ENCODE results near the gene PDE11A.

PDE11A gene

DNA sequence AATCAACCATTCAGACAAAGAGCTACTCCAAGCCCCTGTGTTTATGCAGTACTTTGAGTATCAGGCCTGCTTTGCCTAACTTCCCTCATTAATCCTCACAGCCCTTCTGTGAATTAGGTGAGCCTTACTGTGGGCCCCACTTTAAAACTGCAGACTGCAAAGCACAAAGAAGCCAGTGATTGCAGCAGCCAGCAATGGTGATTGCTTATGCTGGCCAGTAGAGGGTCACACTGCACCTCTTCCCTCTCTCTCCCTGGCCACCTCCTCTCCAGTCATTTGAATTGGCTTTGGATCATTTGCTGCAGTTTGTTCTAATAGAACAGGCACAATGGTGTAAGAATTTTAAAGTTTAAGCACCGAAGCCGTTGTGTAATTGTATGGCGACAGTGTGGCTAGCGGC lies 450.1 kb downstream of the PDE11A start:
- Histone ChIP-seq H3K36me3 (replicated peaks) (no peaks in the 10 kb centered on the region), H3K4me3 (no peak overlapping the region), H3K4me1 (peaks cover 30% of the 10 kb centered on the region), H3K9me3 (no peaks in the 10 kb centered on the region), H3K27me3 (ENCODE audit: low read depth) (no peaks in the 10 kb centered on the region)
- in situ Hi-C loops (cut with MboI; ENCODE audit: low sequenced_read_pairs): no loop called here
- peak; percentile 70 to 80 for DNase-seq (ENCODE audit: low spot score in 2 of 2)

DNA sequence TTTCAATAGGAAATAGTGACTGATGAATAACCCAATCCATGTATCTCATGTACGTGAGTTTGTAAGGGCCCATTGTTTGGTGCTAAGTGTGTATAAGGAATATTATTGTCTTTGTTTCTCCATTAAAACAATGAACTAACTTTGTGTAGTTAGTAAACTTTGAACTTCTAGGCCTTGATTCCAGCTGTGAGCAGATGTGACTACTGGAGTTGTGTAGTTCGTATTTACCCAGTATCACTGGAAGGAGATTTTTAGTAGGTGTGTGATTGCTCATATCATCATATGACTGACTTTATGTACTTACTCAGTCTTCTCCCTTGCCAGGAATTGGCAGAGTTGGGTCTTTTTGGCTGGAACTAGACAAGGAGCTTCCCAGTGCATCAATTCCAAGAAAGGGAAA lies 452.6 kb downstream of the PDE11A start:
- no peaks in the 10 kb centered on the region for H3K27me3 ChIP-seq (ENCODE audit: low read depth)
- H3K4me1 ChIP-seq: peaks cover 26% of the 10 kb centered on the region
- DNase-seq (ENCODE audit: low spot score in 2 of 2): no peak
- no peaks in the 10 kb centered on the region for H3K9me3 ChIP-seq
- no peaks in the 10 kb centered on the region for H3K36me3 ChIP-seq (replicated peaks)
- in situ Hi-C loops (cut with MboI; ENCODE audit: low sequenced_read_pairs): no loop called here
- no peak overlapping the region for H3K4me3 ChIP-seq

- Histone ChIP-seq H3K4me1 (peaks cover 26% of the 10 kb centered on the region), H3K4me3 (no peak overlapping the region; the same call in 1 of the 2 replicates), H3K9me3 (no peaks in the 10 kb centered on the region), H3K27me3 (ENCODE audit: low read depth) (no peaks in the 10 kb centered on the region), H3K36me3 (replicated peaks) (no peaks in the 10 kb centered on the region)
- DNase-seq (ENCODE audit: low spot score in 2 of 2): no peak
- in situ Hi-C loops (cut with MboI; ENCODE audit: low sequenced_read_pairs): no loop called here
Measured at GRCh38 chr2:177619461-177619860, 453.1 kb downstream of the PDE11A start.

- Histone ChIP-seq H3K36me3 (replicated peaks) (no peaks in the 10 kb centered on the region), H3K27me3 (ENCODE audit: low read depth) (no peaks in the 10 kb centered on the region), H3K4me3 (peak overlapping the region; percentile 74), H3K9me3 (no peaks in the 10 kb centered on the region), H3K4me1 (peaks cover 28% of the 10 kb centered on the region)
- in situ Hi-C loops (cut with MboI; ENCODE audit: low sequenced_read_pairs): no loop called here
- peak; percentile 80 to 94 for DNase-seq (ENCODE audit: low spot score in 2 of 2)
Measured at GRCh38 chr2:177618255-177619253, 454.0 kb downstream of the PDE11A start.

GRCh38 chr2:177617849-177618248 lies 454.7 kb downstream of the PDE11A start:
- in situ Hi-C loops (cut with MboI; ENCODE audit: low sequenced_read_pairs): no loop called here
- H3K4me1 ChIP-seq: peaks cover 29% of the 10 kb centered on the region
- no peak for DNase-seq (ENCODE audit: low spot score in 2 of 2)
- H3K36me3 ChIP-seq (replicated peaks): no peaks in the 10 kb centered on the region
- peak overlapping the region; percentile 74; the same call in 1 of the 2 replicates for H3K4me3 ChIP-seq
- no peaks in the 10 kb centered on the region for H3K27me3 ChIP-seq (ENCODE audit: low read depth)
- H3K9me3 ChIP-seq: no peaks in the 10 kb centered on the region

- Histone ChIP-seq H3K4me3 (no peak overlapping the region), H3K36me3 (replicated peaks) (no peaks in the 10 kb centered on the region), H3K9me3 (no peaks in the 10 kb centered on the region), H3K27me3 (ENCODE audit: low read depth) (no peaks in the 10 kb centered on the region), H3K4me1 (peaks cover 28% of the 10 kb centered on the region)
- DNase-seq (ENCODE audit: low spot score in 2 of 2): no peak
- in situ Hi-C loops (cut with MboI; ENCODE audit: low sequenced_read_pairs): no loop called here
Measured at GRCh38 chr2:177616731-177617130, 455.8 kb downstream of the PDE11A start.

GRCh38 chr2:177616066-177616465 lies 456.5 kb downstream of the PDE11A start:
- DNase-seq (ENCODE audit: low spot score in 2 of 2): no peak
- H3K36me3 ChIP-seq (replicated peaks): no peaks in the 10 kb centered on the region
- H3K27me3 ChIP-seq (ENCODE audit: low read depth): no peaks in the 10 kb centered on the region
- H3K4me3 ChIP-seq: no peak overlapping the region
- H3K9me3 ChIP-seq: no peaks in the 10 kb centered on the region
- in situ Hi-C loops (cut with MboI; ENCODE audit: low sequenced_read_pairs): no loop called here
- peaks cover 27% of the 10 kb centered on the region for H3K4me1 ChIP-seq

DNA sequence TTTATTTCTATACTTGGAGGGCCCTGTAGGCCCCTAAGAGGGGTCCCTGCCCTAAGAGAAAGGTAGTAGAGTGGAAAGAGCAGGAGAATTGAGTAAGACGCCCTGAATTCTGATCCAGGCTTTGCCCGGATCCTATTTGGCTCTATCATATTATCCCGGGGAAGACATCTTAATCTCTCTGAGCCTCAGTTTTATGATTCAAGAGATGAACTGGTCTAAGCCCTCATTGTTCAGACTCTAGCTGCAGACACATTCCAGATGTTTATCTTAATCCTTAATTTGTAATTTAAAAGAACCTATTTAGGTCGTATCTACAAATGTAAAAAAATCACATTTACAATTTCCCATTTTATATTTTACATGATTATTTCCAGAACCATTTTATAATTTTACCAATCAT lies 459.9 kb downstream of the PDE11A start:
- Histone ChIP-seq H3K27me3 (ENCODE audit: low read depth) (no peaks in the 10 kb centered on the region), H3K36me3 (replicated peaks) (peaks cover under 1% of the 10 kb centered on the region; the same call in 1 of the 2 replicates), H3K9me3 (peaks cover 9% of the 10 kb centered on the region; the same call in 1 of the 2 replicates), H3K4me3 (no peak overlapping the region), H3K4me1 (peaks cover 20% of the 10 kb centered on the region)
- in situ Hi-C loops (cut with MboI; ENCODE audit: low sequenced_read_pairs): no loop called here
- DNase-seq (ENCODE audit: low spot score in 2 of 2): peak; percentile 38 to 93

DNA sequence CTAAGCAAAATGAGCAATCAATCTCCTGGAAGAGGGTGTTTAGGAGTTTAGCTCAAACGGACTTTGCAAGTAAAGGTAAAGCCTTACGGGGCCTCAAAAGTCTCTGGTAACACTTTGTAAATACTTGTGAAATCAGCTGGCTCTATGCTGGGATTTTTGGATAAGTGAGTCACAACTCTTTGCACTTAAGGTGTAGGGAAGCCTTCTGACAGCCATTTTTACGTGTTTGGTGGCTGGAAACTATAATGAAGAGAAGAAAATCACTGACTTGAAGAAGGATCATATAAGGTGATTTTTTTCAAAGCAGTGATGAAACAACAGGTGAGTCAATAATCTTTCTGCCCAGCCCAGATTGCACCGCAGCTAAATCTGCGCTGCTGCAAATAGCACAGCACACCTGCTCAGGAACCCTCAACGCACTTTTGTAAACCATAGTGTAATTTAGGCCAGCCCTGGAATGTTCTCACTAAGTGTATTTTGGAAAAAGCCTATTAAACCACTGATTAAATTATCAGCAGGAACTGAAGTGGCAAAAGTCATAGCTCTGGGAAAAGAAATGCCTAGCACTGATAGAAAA lies 461.2 kb downstream of the PDE11A start:
- peaks cover 6% of the 10 kb centered on the region; the same call in 1 of the 2 replicates for H3K36me3 ChIP-seq (replicated peaks)
- H3K4me1 ChIP-seq: peaks cover 20% of the 10 kb centered on the region
- peaks cover 17% of the 10 kb centered on the region; the same call in 1 of the 2 replicates for H3K9me3 ChIP-seq
- in situ Hi-C loops (cut with MboI; ENCODE audit: low sequenced_read_pairs): no loop called here
- no peaks in the 10 kb centered on the region for H3K27me3 ChIP-seq (ENCODE audit: low read depth)
- H3K4me3 ChIP-seq: no peak overlapping the region
- DNase-seq (ENCODE audit: low spot score in 2 of 2): no peak

DNA sequence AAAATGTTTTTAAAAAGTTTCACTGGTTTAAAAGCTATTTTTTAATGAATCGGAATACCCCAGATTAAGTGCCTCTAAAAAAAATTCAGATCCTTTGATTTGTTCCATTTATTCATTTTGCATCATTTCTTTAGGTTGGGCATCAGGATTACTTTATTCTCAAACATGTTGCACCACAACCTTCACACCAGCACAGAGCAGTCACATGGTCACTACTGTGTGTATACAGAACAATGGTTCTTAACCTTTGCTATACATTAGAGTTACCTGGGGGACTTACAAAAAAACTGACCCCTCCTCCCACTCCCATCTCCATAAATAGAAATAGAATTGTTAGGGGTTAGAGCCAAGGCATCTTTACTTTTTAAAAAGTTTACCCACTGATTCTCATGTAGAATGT lies 461.8 kb downstream of the PDE11A start:
- Histone ChIP-seq H3K9me3 (peaks cover 17% of the 10 kb centered on the region; the same call in 1 of the 2 replicates), H3K36me3 (replicated peaks) (peaks cover 6% of the 10 kb centered on the region; the same call in 1 of the 2 replicates), H3K4me1 (peaks cover 20% of the 10 kb centered on the region), H3K4me3 (no peak overlapping the region), H3K27me3 (ENCODE audit: low read depth) (no peaks in the 10 kb centered on the region)
- no peak for DNase-seq (ENCODE audit: low spot score in 2 of 2)
- in situ Hi-C loops (cut with MboI; ENCODE audit: low sequenced_read_pairs): no loop called here

DNA sequence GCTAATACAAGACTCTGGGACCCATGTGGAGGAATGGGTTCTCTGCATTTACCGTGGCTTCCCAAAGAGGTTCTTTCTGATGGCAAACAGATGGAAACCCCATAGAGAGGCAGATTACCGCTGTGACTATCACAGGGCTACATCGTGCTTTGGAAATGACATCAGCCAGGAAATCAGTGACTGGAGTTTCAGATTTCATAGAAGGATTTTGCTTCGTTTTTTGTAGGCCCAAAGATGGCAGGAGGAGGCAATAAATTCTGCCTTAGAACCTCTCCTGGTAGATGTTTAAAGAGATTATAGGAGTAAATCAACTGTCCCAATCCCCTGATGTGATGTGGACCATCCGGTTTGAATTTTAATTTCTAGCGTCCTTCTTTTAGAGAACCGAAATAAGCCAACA lies 465.9 kb downstream of the PDE11A start:
- Histone ChIP-seq H3K4me1 (peaks cover 26% of the 10 kb centered on the region), H3K36me3 (replicated peaks) (peaks cover 6% of the 10 kb centered on the region; the same call in 1 of the 2 replicates), H3K27me3 (ENCODE audit: low read depth) (no peaks in the 10 kb centered on the region), H3K9me3 (peaks cover 17% of the 10 kb centered on the region; the same call in 1 of the 2 replicates), H3K4me3 (no peak overlapping the region)
- DNase-seq (ENCODE audit: low spot score in 2 of 2): no peak
- in situ Hi-C loops (cut with MboI; ENCODE audit: low sequenced_read_pairs): loop anchor here (10.0 kb wide), 1 partner anchor 118 kb away; no protein-coding TSS in a partner anchor

DNA sequence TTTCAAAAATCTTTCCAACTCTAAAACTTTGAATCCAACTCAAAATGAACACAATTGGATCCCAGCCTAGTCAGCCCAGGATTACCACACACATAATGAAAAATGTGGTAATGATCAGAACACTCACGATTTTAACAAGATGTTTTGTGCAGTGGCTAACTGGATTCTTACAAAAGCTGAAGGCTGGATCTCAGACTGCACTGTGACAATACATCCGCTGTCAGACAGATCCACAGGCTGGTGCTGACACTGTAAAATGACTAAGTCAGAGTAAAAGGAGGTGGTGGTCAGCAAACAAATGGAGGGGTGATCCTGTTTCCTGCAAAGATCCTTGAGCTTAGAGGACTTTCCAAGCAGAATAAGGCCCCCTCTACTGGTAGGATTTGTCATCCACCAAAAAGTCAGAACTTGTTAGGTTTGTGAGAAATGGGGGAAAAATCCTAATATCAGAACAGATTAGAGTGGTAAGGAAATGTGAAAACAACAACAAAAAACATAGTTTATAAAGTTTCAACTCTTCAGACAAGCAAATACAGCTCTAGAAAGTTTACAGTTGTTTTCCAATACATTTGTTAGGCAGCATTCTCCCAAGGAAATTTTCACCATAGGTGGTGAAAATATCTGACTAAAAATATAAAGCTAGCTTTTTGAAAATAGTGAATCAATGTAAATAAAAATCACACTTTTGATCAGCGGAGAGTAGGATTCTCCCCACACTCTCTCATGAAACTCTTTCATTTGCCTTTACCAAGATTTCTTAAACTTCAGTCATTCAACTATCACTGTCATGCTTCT lies 468.1 kb downstream of the PDE11A start:
- in situ Hi-C loops (cut with MboI; ENCODE audit: low sequenced_read_pairs): loop anchor here (10.0 kb wide), 1 partner anchor 120 kb away; no protein-coding TSS in a partner anchor
- H3K4me3 ChIP-seq: peak overlapping the region; percentile 35
- no peaks in the 10 kb centered on the region for H3K27me3 ChIP-seq (ENCODE audit: low read depth)
- peak; percentile 76 to 92 for DNase-seq (ENCODE audit: low spot score in 2 of 2)
- peaks cover 6% of the 10 kb centered on the region; the same call in 1 of the 2 replicates for H3K36me3 ChIP-seq (replicated peaks)
- peaks cover 11% of the 10 kb centered on the region; the same call in 1 of the 2 replicates for H3K9me3 ChIP-seq
- peaks cover 27% of the 10 kb centered on the region for H3K4me1 ChIP-seq

DNA sequence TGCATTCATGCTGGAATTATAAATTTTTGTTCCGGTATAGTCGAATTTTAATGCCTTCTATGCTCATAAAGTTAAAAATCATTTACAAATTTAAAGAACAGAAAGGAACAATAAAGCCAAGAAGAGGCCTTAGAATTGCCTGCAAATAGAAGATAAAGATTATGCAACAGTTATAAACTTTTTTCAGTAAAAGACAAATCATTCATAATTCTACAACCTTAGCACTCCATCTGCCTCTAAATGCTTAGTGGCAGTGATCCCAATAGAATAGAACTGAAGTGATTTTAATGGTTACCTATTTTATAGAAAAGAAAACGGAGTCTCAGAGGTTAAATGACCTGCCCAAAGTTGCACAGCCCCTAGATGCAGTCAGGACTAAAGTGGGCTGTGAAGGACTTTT lies 468.8 kb downstream of the PDE11A start:
- DNase-seq (ENCODE audit: low spot score in 2 of 2): peak in 1 of 2 experiments; percentile 15
- H3K27me3 ChIP-seq (ENCODE audit: low read depth): no peaks in the 10 kb centered on the region
- in situ Hi-C loops (cut with MboI; ENCODE audit: low sequenced_read_pairs): loop anchor here (10.0 kb wide), 1 partner anchor 121 kb away; no protein-coding TSS in a partner anchor

More for the DNA sequence above, 468.8 kb downstream of the PDE11A start:
- peaks cover 11% of the 10 kb centered on the region; the same call in 1 of the 2 replicates for H3K9me3 ChIP-seq
- H3K36me3 ChIP-seq (replicated peaks): peaks cover 6% of the 10 kb centered on the region; the same call in 1 of the 2 replicates
- peak overlapping the region; percentile 35 for H3K4me3 ChIP-seq
- peaks cover 34% of the 10 kb centered on the region for H3K4me1 ChIP-seq

Data from HAP-1 (cell line).